GM18951 (cell line): ENCODE data around the gene KRTCAP2.
"Not testable (repeated sequence)": the region's sequence is repeated elsewhere in the genome, so short reads cannot be mapped to it uniquely, and the experiment has no call there.

Experiments
- POLR2A ChIP-seq: IDR thresholded peaks from 4 replicates; pipeline ENCODE4 v1.6.1; 2011; ENCODE audit warnings: mild to moderate bottlenecking; ENCODE audit not compliant: insufficient read length, insufficient read depth; ENCODE audit errors: extremely low read depth
- in situ Hi-C: fragments of 300-500 bp; cut with MboI; formaldehyde crosslinking; loops from one replicate; pipeline ENCODE4 v1.12.0; 2022; ENCODE audit warnings: low sequenced_read_pairs, mixed read lengths, inconsistent platforms; ENCODE audit not compliant: unreplicated experiment

Gene KRTCAP2

DNA sequence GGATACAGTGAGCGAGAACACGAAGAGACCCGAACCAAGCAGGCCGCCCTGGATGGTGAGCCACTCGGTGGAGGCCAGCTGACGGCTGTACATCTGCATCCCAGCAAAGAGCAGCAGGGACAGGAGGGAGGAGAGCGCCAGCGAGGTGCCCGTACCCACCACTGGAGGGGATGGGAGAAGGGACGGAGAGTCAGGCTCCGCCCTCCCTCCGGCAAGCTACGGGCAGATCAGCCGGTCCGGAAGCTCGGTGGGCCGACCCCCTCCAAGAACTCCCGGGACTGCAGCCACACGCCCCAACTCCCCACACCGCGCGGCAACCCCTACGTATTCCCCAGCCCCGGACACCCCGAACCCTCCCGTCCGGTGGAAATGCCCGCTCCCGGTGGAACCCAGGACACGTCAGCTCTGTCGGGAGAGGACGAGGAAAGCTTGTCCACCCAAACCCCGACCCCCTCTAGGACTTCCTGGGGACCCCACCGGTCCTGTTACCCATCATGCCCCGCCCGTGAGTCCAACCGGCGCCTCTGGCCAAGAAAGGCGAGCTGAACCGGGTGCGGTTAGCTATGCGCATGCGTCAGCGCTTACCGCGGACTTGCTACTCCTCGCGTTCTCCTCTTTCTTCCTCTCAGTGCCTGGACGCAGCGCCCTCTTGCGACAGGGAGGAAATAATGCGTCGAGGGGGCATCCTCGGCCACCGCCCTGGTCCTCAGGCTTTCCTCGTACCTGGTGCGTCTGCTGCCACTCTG is at the start of gene KRTCAP2:
KRTCAP2 (minus strand) TSS at position 573 of the 746 bp plus-strand sequence; CDS start at position 493, 80 bp downstream.
- peak; percentile 93 for TF ChIP-seq POLR2A
- in situ Hi-C loops, result loop anchor here (5.0 kb wide), 1 partner anchor 86 kb away; no protein-coding TSS in a partner anchor

DNA sequence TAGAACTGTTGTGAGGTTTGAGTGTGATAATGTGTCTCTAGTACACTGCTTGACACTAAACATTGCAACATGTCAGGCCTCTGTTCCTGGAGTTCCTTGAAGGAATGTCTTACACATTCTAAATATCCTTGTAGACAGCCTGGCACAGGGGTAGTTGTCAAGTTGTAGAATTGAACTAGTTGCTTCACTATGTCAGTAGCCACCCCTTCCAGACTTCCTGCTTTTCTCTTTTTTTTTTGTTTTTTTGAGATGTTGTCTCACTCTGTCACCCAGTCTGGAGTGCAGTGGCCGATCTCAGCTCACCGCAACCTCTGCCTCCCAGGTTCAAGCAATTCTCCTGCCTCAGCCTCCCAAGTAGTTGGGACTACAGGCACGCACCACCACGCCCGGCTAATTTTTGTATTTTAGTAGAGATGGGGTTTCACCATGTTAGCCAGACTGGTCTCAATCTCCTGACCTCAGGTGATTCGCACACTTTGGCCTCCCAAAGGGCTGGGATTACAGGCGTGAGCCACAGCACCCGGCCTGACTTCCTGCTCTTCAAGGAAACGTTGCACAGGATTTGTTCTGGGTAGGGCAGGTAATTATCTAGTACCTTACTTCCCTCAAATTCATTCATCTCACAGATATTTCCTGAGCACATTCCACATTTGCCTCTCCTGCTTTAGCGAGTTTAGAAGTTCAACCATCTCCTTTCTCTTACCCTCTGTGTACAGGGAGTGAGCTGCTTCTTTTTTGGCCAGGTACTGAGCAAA is 47.3 kb upstream of the KRTCAP2 start:
- in situ Hi-C loops, result not testable (repeated sequence)

DNA sequence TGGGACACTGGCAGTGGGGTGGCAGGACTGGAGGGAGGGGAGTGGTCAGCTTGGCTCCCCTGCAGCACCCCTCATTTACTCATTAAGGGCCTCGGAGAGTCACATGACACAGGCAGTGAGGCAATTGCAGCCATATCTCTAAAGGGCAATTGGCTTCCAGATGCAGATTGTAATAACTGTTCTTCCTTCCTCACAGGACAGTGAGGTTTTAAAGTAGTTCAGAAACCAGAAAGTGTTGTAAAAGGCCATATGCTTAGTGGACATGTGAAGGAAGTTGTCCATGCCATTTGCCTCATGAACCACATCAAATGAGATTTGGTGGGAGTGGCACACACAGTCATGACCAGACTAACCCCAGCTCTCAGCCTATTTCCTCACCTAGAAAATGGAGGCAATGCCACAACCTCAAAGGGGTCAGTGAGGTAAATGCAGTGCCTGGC is 46.5 kb upstream of the KRTCAP2 start:
- no peak for TF ChIP-seq POLR2A
- in situ Hi-C loops, result no loop called here

GRCh38 chr1:155218854-155219591 is 45.9 kb upstream of the KRTCAP2 start:
- no peak for TF ChIP-seq POLR2A
- in situ Hi-C loops, result no loop called here

GRCh38 chr1:155214702-155215101 is 41.6 kb upstream of the KRTCAP2 start:
- in situ Hi-C loops, result not testable (repeated sequence)

- in situ Hi-C loops, result not testable (repeated sequence)
These were observed 38.9 kb upstream of the KRTCAP2 start for GRCh38 chr1:155212051-155212440.

DNA sequence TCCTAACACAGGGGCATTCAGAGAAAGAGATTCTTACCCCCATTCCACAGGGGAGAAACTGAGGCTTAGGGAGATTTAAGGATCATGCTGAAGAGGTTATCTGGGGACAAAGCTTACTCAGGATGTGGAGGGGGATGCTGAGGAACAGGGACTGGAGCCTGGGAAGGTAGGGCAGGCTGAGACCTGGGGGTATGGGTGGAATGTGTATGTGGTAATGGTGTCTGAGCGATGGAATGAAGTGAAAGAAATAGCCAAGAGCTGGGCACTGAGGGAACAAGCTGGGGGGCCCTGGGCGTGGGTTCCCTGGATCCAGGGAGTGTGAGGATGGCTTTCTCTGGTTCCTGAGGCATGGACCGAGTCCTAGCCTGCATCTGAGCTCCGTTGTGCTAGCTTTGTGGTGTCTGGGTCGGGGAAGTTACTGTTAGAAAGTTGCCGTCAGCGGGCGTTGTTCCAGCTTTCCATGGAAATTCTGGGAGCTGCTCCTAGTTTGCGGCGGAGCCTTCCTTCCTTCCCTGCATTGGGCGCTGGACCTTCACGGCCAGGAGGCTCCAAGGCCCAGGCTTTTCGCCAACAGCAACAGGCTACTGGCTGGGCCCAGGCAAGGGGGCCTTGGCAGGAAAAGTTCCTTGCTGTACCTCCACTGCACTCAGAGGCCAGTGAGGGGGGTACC is 38.4 kb upstream of the KRTCAP2 start:
- in situ Hi-C loops, result not testable (repeated sequence)

DNA sequence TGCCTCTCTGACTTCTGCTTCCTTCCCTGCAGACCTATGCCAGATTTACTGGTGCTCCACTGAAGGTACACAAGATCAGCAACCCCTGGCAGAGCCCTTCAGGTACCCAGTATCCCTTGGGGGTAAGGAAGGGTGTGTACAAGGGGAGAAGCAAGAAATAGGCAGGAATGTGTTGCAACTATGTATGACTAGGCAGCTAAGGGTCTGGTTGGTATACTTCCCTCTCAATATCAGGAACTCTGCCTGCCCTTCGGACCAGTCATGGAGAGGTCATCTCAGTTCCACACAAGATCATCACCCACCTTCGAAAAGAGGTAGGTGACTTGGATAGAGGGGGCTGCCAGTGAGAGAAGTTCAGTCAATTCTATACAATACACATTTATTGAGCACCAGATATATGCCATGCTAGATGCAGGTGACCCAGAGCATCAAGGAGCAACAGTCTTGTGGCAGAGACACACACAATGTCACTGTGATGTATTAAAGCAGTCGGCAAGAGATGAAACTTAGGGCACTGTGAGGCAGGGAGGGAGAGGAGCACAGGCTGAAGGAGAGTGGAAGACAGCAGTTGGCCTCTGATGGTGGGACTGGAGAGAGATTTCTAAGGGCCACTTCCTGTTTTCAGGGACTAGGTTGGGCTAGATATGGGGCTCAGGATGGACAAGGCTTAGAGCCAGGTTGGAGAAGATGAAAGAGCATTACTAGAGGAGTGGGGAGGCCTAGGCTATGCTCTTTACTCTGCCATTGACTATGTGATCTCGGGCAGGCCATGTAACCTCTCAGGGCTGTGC is 37.4 kb upstream of the KRTCAP2 start:
- TF ChIP-seq POLR2A, result no peak
- in situ Hi-C loops, result no loop called here

GRCh38 chr1:155209312-155209721 is 36.2 kb upstream of the KRTCAP2 start:
- in situ Hi-C loops, result no loop called here
- TF ChIP-seq POLR2A, result no peak

- in situ Hi-C loops, result no loop called here
- TF ChIP-seq POLR2A, result peak; percentile 70
These were observed 35.6 kb upstream of the KRTCAP2 start, which contains the start of gene MTX1 for GRCh38 chr1:155208541-155209311. TSS of gene MTX1 (plus strand) at chr1:155208695. CDS start at chr1:155208805, 110 bp downstream.

GRCh38 chr1:155207806-155208540 is 34.9 kb upstream of the KRTCAP2 start, which contains the start of gene THBS3:
TSS of gene THBS3 (minus strand) at chr1:155207897. CDS start at chr1:155207876, 21 bp downstream.
- in situ Hi-C loops, result no loop called here
- TF ChIP-seq POLR2A, result no peak
